ENCODE results near the gene PACS1. TPM values are rescaled to one million over a fixed set of nuclear protein-coding genes. Genes with fewer than 3 reads are reported as not detected.

PACS1 gene
- total RNA-seq, 4 donors from 2014 or later: 32.0 to 62.7 (median 51.8) TPM

GRCh38 chr11:66238786-66239413 is 168.8 kb downstream of the PACS1 start:
- no peaks in the 10 kb centered on the region for H3K4me1 ChIP-seq
- no peaks in the 10 kb centered on the region for H3K9me3 ChIP-seq
- H3K4me3 ChIP-seq: no peak overlapping the region
- WGBS, 2 donors: 94% methylated on average over 7 to 17 of the region's 17 CpGs
- no peak for TF ChIP-seq EP300 (IDR thresholded peaks at IDR 0.05)
- no peak for TF ChIP-seq CTCF (IDR thresholded peaks at IDR 0.05)
- no peak for TF ChIP-seq POLR2A (IDR thresholded peaks at IDR 0.05)
- H3K27ac ChIP-seq: no peak overlapping the region
- DNase-seq (ENCODE audit: low spot score in 2 of 2): no peak
- peaks cover 0 to 100% (median 27%) of the 10 kb centered on the region in 3 donors for H3K36me3 ChIP-seq
- no peaks in the 10 kb centered on the region for H3K27me3 ChIP-seq

GRCh38 chr11:66239511-66239910 is 169.4 kb downstream of the PACS1 start:
- H3K9me3 ChIP-seq: no peaks in the 10 kb centered on the region
- 77 to 89% methylated on average over 3 of the region's 3 CpGs for WGBS, 2 donors
- no peak overlapping the region for H3K27ac ChIP-seq
- no peak overlapping the region for H3K4me3 ChIP-seq
- H3K4me1 ChIP-seq: no peaks in the 10 kb centered on the region
- DNase-seq (ENCODE audit: low spot score in 2 of 2): no peak
- H3K36me3 ChIP-seq: peaks cover 0 to 100% (median 22%) of the 10 kb centered on the region in 3 donors
- TF ChIP-seq POLR2A (IDR thresholded peaks at IDR 0.05) (no peak), EP300 (IDR thresholded peaks at IDR 0.05) (no peak), CTCF (IDR thresholded peaks at IDR 0.05) (no peak)
- no peaks in the 10 kb centered on the region for H3K27me3 ChIP-seq

- no peaks in the 10 kb centered on the region for H3K4me1 ChIP-seq
These were observed 170.1 kb downstream of the PACS1 start for GRCh38 chr11:66239998-66240780.

GRCh38 chr11:66240781-66241136 is 170.7 kb downstream of the PACS1 start:
- 65 to 82% methylated on average over 9 of the region's 9 CpGs for WGBS, 2 donors
- no peak for DNase-seq (ENCODE audit: low spot score in 2 of 2)
- H3K27ac ChIP-seq: no peak overlapping the region
- peaks cover 0 to 100% (median 22%) of the 10 kb centered on the region in 3 donors for H3K36me3 ChIP-seq
- TF ChIP-seq POLR2A (IDR thresholded peaks at IDR 0.05): no peak
- TF ChIP-seq CTCF (IDR thresholded peaks at IDR 0.05): no peak
- no peak for TF ChIP-seq EP300 (IDR thresholded peaks at IDR 0.05)
- H3K27me3 ChIP-seq: no peaks in the 10 kb centered on the region
- no peaks in the 10 kb centered on the region for H3K4me1 ChIP-seq
- no peaks in the 10 kb centered on the region for H3K9me3 ChIP-seq
- no peak overlapping the region for H3K4me3 ChIP-seq

More at GRCh38 chr11:66239998-66240780, 170.1 kb downstream of the PACS1 start:
- 80 to 83% methylated on average over 24 to 25 of the region's 25 CpGs for WGBS, 2 donors
- Histone ChIP-seq H3K9me3 (no peaks in the 10 kb centered on the region), H3K27me3 (no peaks in the 10 kb centered on the region), H3K27ac (no peak overlapping the region), H3K4me3 (no peak overlapping the region), H3K36me3 (peaks cover 0 to 100% (median 22%) of the 10 kb centered on the region in 3 donors)
- DNase-seq (ENCODE audit: low spot score in 2 of 2): no peak
- TF ChIP-seq EP300 (IDR thresholded peaks at IDR 0.05): no peak
- no peak for TF ChIP-seq POLR2A (IDR thresholded peaks at IDR 0.05)
- no peak for TF ChIP-seq CTCF (IDR thresholded peaks at IDR 0.05)

- Histone ChIP-seq H3K27ac (no peak overlapping the region), H3K9me3 (no peaks in the 10 kb centered on the region), H3K4me1 (no peaks in the 10 kb centered on the region), H3K27me3 (no peaks in the 10 kb centered on the region), H3K36me3 (peaks cover 0 to 98% (median 22%) of the 10 kb centered on the region in 3 donors), H3K4me3 (no peak overlapping the region)
- TF ChIP-seq POLR2A (IDR thresholded peaks at IDR 0.05): no peak
- TF ChIP-seq CTCF (IDR thresholded peaks at IDR 0.05): no peak
- TF ChIP-seq EP300 (IDR thresholded peaks at IDR 0.05): no peak
- no peak for DNase-seq (ENCODE audit: low spot score in 2 of 2)
- 76 to 79% methylated on average over 12 to 14 of the region's 14 CpGs for WGBS, 2 donors
These were observed 172.2 kb downstream of the PACS1 start for GRCh38 chr11:66242095-66242765.
